ENCODE results near the gene FUOM. TPM values are rescaled to one million over a fixed set of nuclear protein-coding genes. Genes with fewer than 3 reads are reported as not detected.
"Not testable (repeated sequence)": the region's sequence is repeated elsewhere in the genome, so short reads cannot be mapped to it uniquely, and the experiment has no call there.

Gene FUOM
- total RNA-seq, 2 donors from 2014 or later, result 12.5 to 16.1 TPM

- H3K9me3 ChIP-seq, result no peaks in the 10 kb centered on the region
- 90% methylated on average over 7 of the region's 7 CpGs; no CpG with 5 or more reads in 1 of the 2 donors for WGBS, 2 donors
- DNase-seq (no peak), ATAC-seq (no peak)
- no peak overlapping the region for H3K4me3 ChIP-seq
- TF ChIP-seq POLR2A (IDR thresholded peaks at IDR 0.05) (no peak), CTCF (IDR thresholded peaks at IDR 0.05) (no peak)
- H3K27ac ChIP-seq, result no peak overlapping the region
- no peaks in the 10 kb centered on the region for H3K27me3 ChIP-seq
- peaks cover 23 to 30% of the 10 kb centered on the region in 2 donors for H3K36me3 ChIP-seq (replicated peaks in 1 of 2; ENCODE audit: insufficient read depth in 1 of 2, low read depth in 2 of 2)
- peaks cover 14% of the 10 kb centered on the region for H3K4me1 ChIP-seq
- intact Hi-C loops (cut with DNase I), result no loop called here
Observed at GRCh38 chr10:133368153-133368552, 10.3 kb upstream of the FUOM start.

- DNase-seq; H3K27me3 ChIP-seq; H3K9me3 ChIP-seq; intact Hi-C loops (cut with DNase I); H3K4me3 ChIP-seq; ATAC-seq; H3K27ac ChIP-seq: not testable (repeated sequence)
- 40 to 87% methylated on average over 1 to 3 of the region's 7 CpGs for WGBS, 2 donors
- H3K36me3 ChIP-seq (replicated peaks in 1 of 2; ENCODE audit: insufficient read depth in 1 of 2, low read depth in 2 of 2), result peaks cover 24 to 30% of the 10 kb centered on the region in 2 donors
- H3K4me1 ChIP-seq, result peaks cover 13% of the 10 kb centered on the region
Observed at GRCh38 chr10:133367461-133367860, 9.6 kb upstream of the FUOM start.

- H3K4me1 ChIP-seq, result peaks cover 6% of the 10 kb centered on the region
- 94 to 96% methylated on average over 3 to 10 of the region's 13 CpGs for WGBS, 2 donors
- intact Hi-C loops (cut with DNase I), result no loop called here
- no peak overlapping the region for H3K27ac ChIP-seq
- no peak overlapping the region for H3K4me3 ChIP-seq
- H3K27me3 ChIP-seq, result no peaks in the 10 kb centered on the region
- H3K9me3 ChIP-seq, result no peaks in the 10 kb centered on the region
- ATAC-seq, result no peak
- H3K36me3 ChIP-seq (replicated peaks in 1 of 2; ENCODE audit: insufficient read depth in 1 of 2, low read depth in 2 of 2), result peaks cover 25 to 30% of the 10 kb centered on the region in 2 donors
- DNase-seq, result no peak
- TF ChIP-seq POLR2A (IDR thresholded peaks at IDR 0.05) (no peak), CTCF (IDR thresholded peaks at IDR 0.05) (no peak)
Observed at GRCh38 chr10:133366751-133367150, 8.9 kb upstream of the FUOM start.

GRCh38 chr10:133366130-133366478 lies 8.3 kb upstream of the FUOM start:
- intact Hi-C loops (cut with DNase I), result no loop called here
- 88 to 100% methylated on average over 5 to 17 of the region's 17 CpGs for WGBS, 2 donors
- H3K36me3 ChIP-seq (replicated peaks in 1 of 2; ENCODE audit: insufficient read depth in 1 of 2, low read depth in 2 of 2), result peaks cover 25 to 30% of the 10 kb centered on the region in 2 donors
- H3K27ac ChIP-seq, result no peak overlapping the region
- TF ChIP-seq CTCF (IDR thresholded peaks at IDR 0.05), result no peak
- no peak for TF ChIP-seq POLR2A (IDR thresholded peaks at IDR 0.05)
- no peaks in the 10 kb centered on the region for H3K27me3 ChIP-seq
- no peak for ATAC-seq
- H3K9me3 ChIP-seq, result no peaks in the 10 kb centered on the region
- H3K4me1 ChIP-seq, result peaks cover under 1% of the 10 kb centered on the region
- H3K4me3 ChIP-seq, result no peak overlapping the region
- no peak for DNase-seq

GRCh38 chr10:133365461-133366129 lies 7.8 kb upstream of the FUOM start:
- intact Hi-C loops (cut with DNase I), result no loop called here
- WGBS, 2 donors, result 87 to 89% methylated on average over 8 to 13 of the region's 13 CpGs
- no peak for ATAC-seq
- no peak for TF ChIP-seq CTCF (IDR thresholded peaks at IDR 0.05)
- TF ChIP-seq POLR2A (IDR thresholded peaks at IDR 0.05), result no peak
- Histone ChIP-seq H3K27me3 (no peaks in the 10 kb centered on the region), H3K27ac (no peak overlapping the region), H3K4me1 (peaks cover 5% of the 10 kb centered on the region), H3K9me3 (no peaks in the 10 kb centered on the region), H3K36me3 (replicated peaks in 1 of 2; ENCODE audit: insufficient read depth in 1 of 2, low read depth in 2 of 2) (peaks cover 25 to 30% of the 10 kb centered on the region in 2 donors), H3K4me3 (no peak overlapping the region)
- no peak for DNase-seq

Measured in body of pancreas (tissue), 4 donors.